ENCODE results near the gene CDH13. TPM values are rescaled to one million over a fixed set of nuclear protein-coding genes. Genes with fewer than 3 reads are reported as not detected.

Gene CDH13
- total and polyA plus RNA-seq, 10 of the 15 experiments (the other 5 are each of a cell fraction or from before 2014, with no cell fraction given), result under 0.01 to 0.05 TPM; not detected in 8

GRCh38 chr16:83458612-83459011, 831.8 kb downstream of the CDH13 start:
- ChIA-PET POLR2A (interaction anchor here (0.6 kb wide), 1 partner anchor 142 kb away, joined by 3 read pairs; no protein-coding TSS in a partner anchor), CTCF (no interaction called here)
- no TSS peak for BruUV-seq (replicated peaks)

GRCh38 chr16:83464991-83465390, 838.2 kb downstream of the CDH13 start:
- BruUV-seq (replicated peaks), result no TSS peak
- Histone ChIP-seq H3K4me3 (no peak overlapping the region), H3K79me2 (ENCODE audit: control insufficient read depth, insufficient read depth, low read length) (no peaks in the 10 kb centered on the region), H3K36me3 (ENCODE audit: control insufficient read depth in 2 of 2, insufficient read depth in 2 of 2, low read length in 1 of 2) (no peaks in the 10 kb centered on the region), H3K9me3 (replicated peaks; ENCODE audit: control insufficient read depth, insufficient read depth, low read length) (no peaks in the 10 kb centered on the region), H3K27ac (ENCODE audit: control insufficient read depth, insufficient read depth) (no peak overlapping the region), H3K4me1 (ENCODE audit: control insufficient read depth, insufficient read depth, low read length) (no peaks in the 10 kb centered on the region), H2AFZ (ENCODE audit: control insufficient read depth, low read depth, low read length) (no peak overlapping the region), H3K27me3 (replicated peaks in 1 of 2; ENCODE audit: control insufficient read depth in 2 of 2, insufficient read depth in 2 of 2, low read length in 1 of 2) (no peaks in the 10 kb centered on the region), H3K4me2 (ENCODE audit: control insufficient read depth, insufficient read depth) (no peak overlapping the region), H4K20me1 (ENCODE audit: control insufficient read depth, insufficient read depth) (no peaks in the 10 kb centered on the region), H3K9ac (ENCODE audit: control insufficient read depth, insufficient read depth, low read length) (no peak overlapping the region)
- RAD21 ChIA-PET (ENCODE audit: unreplicated experiment), result no interaction called here
- FAIRE-seq (no peak), ATAC-seq (no peak), DNase-seq (ENCODE audit: low read depth, low spot score) (no peak)
- in situ Hi-C loops (cut with MboI) (no loop called here), intact Hi-C loops (cut with micrococcal nuclease; ENCODE audit: unreplicated experiment) (no loop called here)
- CTCF ChIA-PET, result interaction anchor here (0.9 kb wide), 1 partner anchor 20 kb away, joined by 3 read pairs; no protein-coding TSS in a partner anchor
- SMC1A ChIA-PET (ENCODE audit: uncharacterized antibody, unreplicated experiment), result no interaction called here
- POLR2A ChIA-PET, result no interaction called here
- 26% methylated on average over 6 of the region's 6 CpGs for WGBS (ENCODE audit: insufficient coverage, insufficient replicate concordance, low lambda C conversion rate, missing lambda C conversion rate)
- TF ChIP-seq HDAC6 (IDR thresholded peaks at IDR 0.05; ENCODE audit: unreplicated experiment) (no peak), ZNF687 (IDR thresholded peaks at IDR 0.05) (no peak), RAD21 (IDR thresholded peaks at IDR 0.05; ENCODE audit: insufficient read depth, low read depth, low read length) (no peak), CREM (IDR thresholded peaks at IDR 0.05; ENCODE audit: low read depth) (no peak), ZNF384 (IDR thresholded peaks at IDR 0.05; ENCODE audit: borderline replicate concordance, low read depth, low read length) (no peak), RUNX3 (IDR thresholded peaks at IDR 0.05; ENCODE audit: low read length) (no peak), CBX3 (IDR thresholded peaks at IDR 0.05; ENCODE audit: borderline replicate concordance, low read depth) (no peak), TARDBP (IDR thresholded peaks at IDR 0.05; ENCODE audit: borderline replicate concordance) (no peak), E2F8 (IDR thresholded peaks at IDR 0.05; ENCODE audit: low read depth, partially characterized antibody) (no peak)

More at GRCh38 chr16:83458612-83459011, 831.8 kb downstream of the CDH13 start:
- Histone ChIP-seq H3K4me3 (no peak overlapping the region), H3K79me2 (ENCODE audit: control insufficient read depth, insufficient read depth, low read length) (no peaks in the 10 kb centered on the region), H3K4me1 (ENCODE audit: control insufficient read depth, insufficient read depth, low read length) (no peaks in the 10 kb centered on the region), H2AFZ (ENCODE audit: control insufficient read depth, low read depth, low read length) (peak overlapping the region; percentile 7; the same call in 1 of the 2 replicates), H3K9ac (ENCODE audit: control insufficient read depth, insufficient read depth, low read length) (no peak overlapping the region), H3K4me2 (ENCODE audit: control insufficient read depth, insufficient read depth) (no peak overlapping the region), H3K9me3 (replicated peaks; ENCODE audit: control insufficient read depth, insufficient read depth, low read length) (no peaks in the 10 kb centered on the region), H3K27ac (ENCODE audit: control insufficient read depth, insufficient read depth) (no peak overlapping the region), H3K36me3 (ENCODE audit: control insufficient read depth in 2 of 2, insufficient read depth in 2 of 2, low read length in 1 of 2) (no peaks in the 10 kb centered on the region), H4K20me1 (ENCODE audit: control insufficient read depth, insufficient read depth) (no peaks in the 10 kb centered on the region), H3K27me3 (replicated peaks in 1 of 2; ENCODE audit: control insufficient read depth in 2 of 2, insufficient read depth in 2 of 2, low read length in 1 of 2) (no peaks in the 10 kb centered on the region)
- ATAC-seq (peak; percentile 53), FAIRE-seq (peak; percentile 52), DNase-seq (ENCODE audit: low read depth, low spot score) (peak; percentile 16)
- WGBS (ENCODE audit: insufficient coverage, insufficient replicate concordance, low lambda C conversion rate, missing lambda C conversion rate), result 0% methylated on average over 4 of the region's 4 CpGs
- RAD21 ChIA-PET (ENCODE audit: unreplicated experiment), result no interaction called here
- intact Hi-C loops (cut with micrococcal nuclease; ENCODE audit: unreplicated experiment) (no loop called here), in situ Hi-C loops (cut with MboI) (no loop called here)
- SMC1A ChIA-PET (ENCODE audit: uncharacterized antibody, unreplicated experiment), result no interaction called here
- no peak for TF ChIP-seq ZNF24 (IDR thresholded peaks at IDR 0.05)
- TF ChIP-seq PAX5 (IDR thresholded peaks at IDR 0.05; ENCODE audit: borderline replicate concordance, low read depth, low read length), result peak; percentile 36; the same call in 1 of the 2 replicates
- TF ChIP-seq NR2C1 (IDR thresholded peaks at IDR 0.05), result no peak
- peak; percentile 53; the same call in 1 of the 2 replicates for TF ChIP-seq JUNB (IDR thresholded peaks at IDR 0.05)
- TF ChIP-seq RUNX3 (IDR thresholded peaks at IDR 0.05; ENCODE audit: low read length), result no peak
